Testis (tissue), 3 donors: ENCODE measurements around the gene OPN1MW3. TPM values are rescaled to one million over a fixed set of nuclear protein-coding genes. Genes with fewer than 3 reads are reported as not detected.
"Not testable (repeated sequence)": the region's sequence is repeated elsewhere in the genome, so short reads cannot be mapped to it uniquely, and the experiment has no call there.

Experiments
- DNase-seq: peaks from one replicate; pipeline ENCODE4 v3.0.0-alpha.2; 2019
- H3K27ac ChIP-seq, 2 donors: fragments of 200-600 bp; sonication (generic); one replicate each; pipeline ENCODE4 v1.5.1; 2019
- H3K27me3 ChIP-seq: fragments of 200-600 bp; sonication (generic); one replicate; pipeline ENCODE4 v1.5.1; 2019
- H3K36me3 ChIP-seq: fragments of 200-600 bp; sonication (generic); one replicate; pipeline ENCODE4 v1.5.1; 2017; ENCODE audit warnings: low read depth; ENCODE audit errors: missing control alignments
- H3K4me1 ChIP-seq: fragments of 200-600 bp; sonication (generic); one replicate; pipeline ENCODE4 v1.5.1; 2019
- H3K4me3 ChIP-seq, 2 donors: fragments of 200-600 bp; sonication (generic); one replicate each; pipeline ENCODE4 v1.5.1; 2017 to 2019
- H3K9me3 ChIP-seq: fragments of 200-600 bp; sonication (generic); one replicate; pipeline ENCODE4 v1.5.1; 2017
- CTCF ChIP-seq, 3 experiments: fragments of 450-650 bp in 2 of 3; fragments of 200-600 bp in 1 of 3; sonication (generic) in 1 of 3; IDR thresholded peaks; one replicate each; pipeline ENCODE4 v1.5.1; 2016 to 2019; ENCODE audit warnings: antibody characterized with exemption in 3 of 3, mild to moderate bottlenecking in 2 of 3, moderate library complexity in 1 of 3
- POLR2A ChIP-seq: fragments of 450-650 bp; IDR thresholded peaks from one replicate; pipeline ENCODE4 v1.6.1; 2017; ENCODE audit warnings: antibody characterized with exemption, mild to moderate bottlenecking, moderate library complexity
- WGBS, 2 donors: methylation state at CpG; one replicate each; pipeline ENCODE4 v1.1.5; 2018; 5-methylcytosine and 5-hydroxymethylcytosine counted together
- intact Hi-C: fragments of 100-400 bp; cut with DNase I; formaldehyde crosslinking; loops from one replicate; pipeline ENCODE4 v1.15.1; 2023; ENCODE audit warnings: low total_unique reads
- polyA plus RNA-seq: library from polyadenylated mRNA; stranded (reverse); fragments of 350-450 nt; fragmentation: Illumina TruSeq; extraction: RNeasy Lipid Tissue Mini Kit (QIAGEN cat#74804); gene quantifications from one replicate; pipeline ENCODE4 v1.2.3, GENCODE V29; 2014; ENCODE audit warnings: low read depth, low replicate concordance; ENCODE audit not compliant: insufficient read depth
- total RNA-seq, 2 donors: library from RNA; depleted of rRNA; stranded (reverse); fragments of >200 nt; gene quantifications; one replicate each; pipeline ENCODE4 v1.2.3, GENCODE V29; 2016

The OPN1MW3 gene
- total and polyA plus RNA-seq, 3 donors from 2014 or later, result not detected

GRCh38 chrX:154295664-154296310 lies 38.4 kb downstream of the OPN1MW3 start, which contains the start of gene TKTL1:
TSS of gene TKTL1 (plus strand) at chrX:154295795. CDS start at chrX:154295860, 65 bp downstream.
- no peaks in the 10 kb centered on the region for H3K4me1 ChIP-seq
- TF ChIP-seq POLR2A (no peak), CTCF (IDR thresholded peaks at IDR 0.05) (no peak)
- H3K27ac ChIP-seq, result peak within 1 kb of the TSS in 1 of 2 donors; percentile 41
- peak within 1 kb of the TSS in 1 of 2 donors; percentile 15 for H3K4me3 ChIP-seq
- DNase-seq, result no peak
- intact Hi-C loops, result no loop called here
- 83 to 84% methylated on average over 17 to 20 of the region's 37 CpGs for WGBS, 2 donors
- no peaks in the 10 kb centered on the region for H3K27me3 ChIP-seq
- H3K9me3 ChIP-seq, result no peaks in the 10 kb centered on the region
- no peaks in the 10 kb centered on the region for H3K36me3 ChIP-seq

DNA sequence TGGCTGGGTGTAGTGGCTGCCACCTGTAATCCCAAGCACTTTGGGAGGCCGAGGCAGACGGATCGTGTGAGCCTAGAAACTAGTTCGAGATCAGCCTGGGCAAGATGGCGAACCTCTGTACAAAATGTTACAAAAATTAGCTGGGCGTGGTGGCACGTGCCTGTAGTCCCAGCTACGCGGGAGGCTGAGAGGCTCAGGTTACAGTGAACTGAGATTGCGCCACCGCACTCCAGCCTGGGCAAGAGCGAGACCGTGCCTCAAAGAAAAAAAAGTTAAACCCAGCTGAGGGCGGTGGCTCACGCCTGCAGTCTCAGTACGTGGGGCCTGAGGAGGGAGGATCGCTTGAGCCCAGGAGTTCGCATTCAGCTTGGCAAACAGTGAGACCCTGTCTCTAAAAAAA lies 39.3 kb downstream of the OPN1MW3 start:
- Histone ChIP-seq H3K9me3 (no peaks in the 10 kb centered on the region), H3K27ac (no peak overlapping the region), H3K27me3 (no peaks in the 10 kb centered on the region), H3K36me3 (no peaks in the 10 kb centered on the region), H3K4me1 (no peaks in the 10 kb centered on the region), H3K4me3 (no peak overlapping the region)
- intact Hi-C loops, result no loop called here
- TF ChIP-seq POLR2A, result no peak
- no peak for TF ChIP-seq CTCF (IDR thresholded peaks at IDR 0.05)
- WGBS, 2 donors, result 42 to 78% methylated on average over 9 to 18 of the region's 18 CpGs
- no peak for DNase-seq

- WGBS, 2 donors, result 56 to 76% methylated on average over 4 to 7 of the region's 7 CpGs
- no peaks in the 10 kb centered on the region for H3K36me3 ChIP-seq
- intact Hi-C loops, result no loop called here
- H3K27ac ChIP-seq, result no peak overlapping the region
- no peak for TF ChIP-seq CTCF (IDR thresholded peaks at IDR 0.05)
- TF ChIP-seq POLR2A, result no peak
- DNase-seq, result no peak
- no peaks in the 10 kb centered on the region for H3K9me3 ChIP-seq
- no peaks in the 10 kb centered on the region for H3K4me1 ChIP-seq
- no peak overlapping the region for H3K4me3 ChIP-seq
- H3K27me3 ChIP-seq, result no peaks in the 10 kb centered on the region
These were observed 40.9 kb downstream of the OPN1MW3 start for GRCh38 chrX:154298312-154298711.

GRCh38 chrX:154300816-154301215 lies 43.4 kb downstream of the OPN1MW3 start:
- TF ChIP-seq POLR2A (no peak), CTCF (IDR thresholded peaks at IDR 0.05) (no peak)
- H3K4me3 ChIP-seq, result no peak overlapping the region
- no peak overlapping the region for H3K27ac ChIP-seq
- intact Hi-C loops, result no loop called here
- H3K9me3 ChIP-seq, result no peaks in the 10 kb centered on the region
- no peaks in the 10 kb centered on the region for H3K36me3 ChIP-seq
- DNase-seq, result no peak
- H3K4me1 ChIP-seq, result no peaks in the 10 kb centered on the region
- WGBS, 2 donors, result 57 to 77% methylated on average over 6 to 8 of the region's 8 CpGs
- H3K27me3 ChIP-seq, result no peaks in the 10 kb centered on the region

DNA sequence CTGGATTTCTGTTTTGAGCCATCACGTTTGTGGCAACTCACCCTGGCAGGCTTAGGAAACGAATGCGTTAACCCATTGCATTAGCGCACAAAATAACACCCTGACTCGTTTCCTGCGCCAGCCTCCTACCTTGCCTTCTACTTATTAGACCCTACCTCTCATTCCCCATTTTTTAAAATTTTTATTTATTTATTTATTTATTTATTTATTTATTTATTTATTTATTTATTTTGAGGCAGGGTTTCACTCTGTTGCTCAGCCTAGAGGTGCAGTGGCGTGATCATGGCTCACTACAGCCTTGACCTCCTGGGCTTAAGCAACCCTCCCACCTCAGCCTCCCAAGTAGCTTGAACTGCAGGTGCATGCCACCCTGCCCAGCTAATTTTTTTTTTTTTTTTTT lies 45.6 kb downstream of the OPN1MW3 start:
- H3K36me3 ChIP-seq, H3K4me3 ChIP-seq, H3K27ac ChIP-seq, H3K27me3 ChIP-seq, DNase-seq, H3K9me3 ChIP-seq, intact Hi-C loops, H3K4me1 ChIP-seq: not testable (repeated sequence)
- WGBS, 2 donors, result 85 to 90% methylated on average over 7 of the region's 7 CpGs
